Stimulated activated naive B cell treated with anti-CD40 and anti-IgM and Interleukin-4, amounts not matched to agents 10 μg/mL and 1 μg/mL and 100 μg/mL, for 72 hours (primary cell): ENCODE results near the gene RTP3.

Source experiments
- ATAC-seq, 2 donors: fragments of 150-1000 bp; cut with Tn5 transposase; replicated peaks; 2 replicates each; pipeline ENCODE4 v1.10.0; 2021; ENCODE audit warnings: moderate library complexity in 1 of 2
- DNase-seq: peaks from one replicate; pipeline ENCODE4 v3.0.0; 2021
- H3K27ac Mint-ChIP-seq: one replicate; pipeline ENCODE4 v1.8.0; 2022; ENCODE audit warnings: mild to moderate bottlenecking, mixed read lengths
- H3K27me3 Mint-ChIP-seq, 2 donors: one replicate each; pipeline ENCODE4 v1.8.0; 2022; ENCODE audit warnings: mixed read lengths in 2 of 2
- H3K36me3 Mint-ChIP-seq, 2 donors: one replicate each; pipeline ENCODE4 v1.8.0; 2022; ENCODE audit warnings: mixed read lengths in 2 of 2, mild to moderate bottlenecking in 1 of 2
- H3K4me1 Mint-ChIP-seq, 2 donors: one replicate each; pipeline ENCODE4 v1.8.0; 2022; ENCODE audit warnings: mixed read lengths in 2 of 2, mild to moderate bottlenecking in 1 of 2
- H3K4me3 Mint-ChIP-seq, 2 donors: one replicate each; pipeline ENCODE4 v1.8.0; 2022; ENCODE audit warnings: mild to moderate bottlenecking in 2 of 2, mixed read lengths in 2 of 2, moderate library complexity in 1 of 2
- H3K9me3 Mint-ChIP-seq, 2 donors: one replicate each; pipeline ENCODE4 v1.8.0; 2022; ENCODE audit warnings: mixed read lengths in 2 of 2, mild to moderate bottlenecking in 1 of 2

RTP3 gene

GRCh38 chr3:46479021-46479420, 18.8 kb upstream of the RTP3 start:
- no peak for ATAC-seq
- Mint-ChIP-seq H3K9me3 (peaks cover 10 to 13% of the 10 kb centered on the region in 2 donors), H3K4me3 (no peak overlapping the region), H3K36me3 (peaks cover 6% of the 10 kb centered on the region in 2 donors), H3K27ac (no peak overlapping the region), H3K4me1 (no peaks in the 10 kb centered on the region), H3K27me3 (peaks cover 24 to 36% of the 10 kb centered on the region in 2 donors)
- no peak for DNase-seq

- no peak overlapping the region for H3K4me3 Mint-ChIP-seq
- H3K27me3 Mint-ChIP-seq, result peaks cover 24 to 30% of the 10 kb centered on the region in 2 donors
- no peaks in the 10 kb centered on the region for H3K4me1 Mint-ChIP-seq
- peaks cover 6 to 9% of the 10 kb centered on the region in 2 donors for H3K9me3 Mint-ChIP-seq
- H3K27ac Mint-ChIP-seq, result no peak overlapping the region
- ATAC-seq (no peak), DNase-seq (no peak)
- peaks cover 3% of the 10 kb centered on the region in 2 donors for H3K36me3 Mint-ChIP-seq
Measured at GRCh38 chr3:46479696-46480095, 18.1 kb upstream of the RTP3 start.

- no peak for DNase-seq
- Mint-ChIP-seq H3K36me3 (peaks cover 0 to under 1% of the 10 kb centered on the region in 2 donors), H3K9me3 (no peaks in the 10 kb centered on the region), H3K27ac (no peak overlapping the region), H3K27me3 (peaks cover 19 to 30% of the 10 kb centered on the region in 2 donors), H3K4me1 (no peaks in the 10 kb centered on the region), H3K4me3 (no peak overlapping the region)
- no peak for ATAC-seq
Measured at GRCh38 chr3:46480491-46481195, 17.1 kb upstream of the RTP3 start.

GRCh38 chr3:46481636-46482035, 16.1 kb upstream of the RTP3 start:
- no peaks in the 10 kb centered on the region for H3K9me3 Mint-ChIP-seq
- H3K36me3 Mint-ChIP-seq, result no peaks in the 10 kb centered on the region
- H3K4me1 Mint-ChIP-seq, result no peaks in the 10 kb centered on the region
- ATAC-seq (no peak), DNase-seq (no peak)
- no peak overlapping the region for H3K27ac Mint-ChIP-seq
- no peak overlapping the region for H3K4me3 Mint-ChIP-seq
- peaks cover 19 to 31% of the 10 kb centered on the region in 2 donors for H3K27me3 Mint-ChIP-seq

- Mint-ChIP-seq H3K36me3 (no peaks in the 10 kb centered on the region), H3K4me1 (no peaks in the 10 kb centered on the region), H3K9me3 (no peaks in the 10 kb centered on the region), H3K27me3 (peaks cover 14 to 38% of the 10 kb centered on the region in 2 donors), H3K27ac (no peak overlapping the region), H3K4me3 (no peak overlapping the region)
- ATAC-seq (no peak), DNase-seq (no peak)
Measured at GRCh38 chr3:46482632-46483350, 15.0 kb upstream of the RTP3 start.

- Mint-ChIP-seq H3K4me3 (no peak overlapping the region), H3K9me3 (no peaks in the 10 kb centered on the region), H3K36me3 (no peaks in the 10 kb centered on the region), H3K4me1 (peaks cover 2 to 4% of the 10 kb centered on the region in 2 donors), H3K27me3 (peaks cover 10 to 34% of the 10 kb centered on the region in 2 donors), H3K27ac (no peak overlapping the region)
- ATAC-seq (no peak), DNase-seq (no peak)
Measured at GRCh38 chr3:46483825-46484224, 14.0 kb upstream of the RTP3 start.

- DNase-seq (no peak), ATAC-seq (no peak)
- no peaks in the 10 kb centered on the region for H3K9me3 Mint-ChIP-seq
- peaks cover 5 to 33% of the 10 kb centered on the region in 2 donors for H3K27me3 Mint-ChIP-seq
- H3K4me1 Mint-ChIP-seq, result peaks cover 5 to 10% of the 10 kb centered on the region in 2 donors
- H3K4me3 Mint-ChIP-seq, result no peak overlapping the region
- H3K27ac Mint-ChIP-seq, result no peak overlapping the region
- no peaks in the 10 kb centered on the region for H3K36me3 Mint-ChIP-seq
Measured at GRCh38 chr3:46484388-46484787, 13.4 kb upstream of the RTP3 start.

GRCh38 chr3:46484911-46485778, 12.6 kb upstream of the RTP3 start:
- no peak for ATAC-seq
- Mint-ChIP-seq H3K9me3 (no peaks in the 10 kb centered on the region), H3K4me3 (no peak overlapping the region), H3K27ac (no peak overlapping the region), H3K27me3 (peaks cover 5 to 26% of the 10 kb centered on the region in 2 donors), H3K36me3 (no peaks in the 10 kb centered on the region), H3K4me1 (peaks cover 5 to 11% of the 10 kb centered on the region in 2 donors)
- no peak for DNase-seq

- ATAC-seq, result no peak
- no peaks in the 10 kb centered on the region for H3K36me3 Mint-ChIP-seq
Measured at GRCh38 chr3:46485779-46486175, 12.0 kb upstream of the RTP3 start.

GRCh38 chr3:46488735-46489361, 8.9 kb upstream of the RTP3 start:
- peak overlapping the region; percentile 65 to 70 for H3K4me3 Mint-ChIP-seq
- no peak overlapping the region for H3K27ac Mint-ChIP-seq
- H3K27me3 Mint-ChIP-seq, result peaks cover 5 to 18% of the 10 kb centered on the region in 2 donors

More at GRCh38 chr3:46485779-46486175, 12.0 kb upstream of the RTP3 start:
- Mint-ChIP-seq H3K4me3 (no peak overlapping the region), H3K27ac (no peak overlapping the region), H3K27me3 (peaks cover 5 to 24% of the 10 kb centered on the region in 2 donors), H3K4me1 (peaks cover 5 to 11% of the 10 kb centered on the region in 2 donors), H3K9me3 (no peaks in the 10 kb centered on the region)
- no peak for DNase-seq

GRCh38 chr3:46489381-46489780, 8.4 kb upstream of the RTP3 start:
- ATAC-seq (no peak), DNase-seq (no peak)
- Mint-ChIP-seq H3K36me3 (no peaks in the 10 kb centered on the region), H3K9me3 (no peaks in the 10 kb centered on the region), H3K4me1 (peaks cover 9 to 18% of the 10 kb centered on the region in 2 donors), H3K27ac (no peak overlapping the region), H3K4me3 (no peak overlapping the region), H3K27me3 (peaks cover 5 to 18% of the 10 kb centered on the region in 2 donors)

More at GRCh38 chr3:46488735-46489361, 8.9 kb upstream of the RTP3 start:
- Mint-ChIP-seq H3K4me1 (peaks cover 9 to 18% of the 10 kb centered on the region in 2 donors), H3K36me3 (no peaks in the 10 kb centered on the region), H3K9me3 (no peaks in the 10 kb centered on the region)
- ATAC-seq, result peak; percentile 99
- DNase-seq, result peak; percentile 90

- Mint-ChIP-seq H3K27ac (no peak overlapping the region), H3K4me3 (no peak overlapping the region)
Measured at GRCh38 chr3:46489875-46490274, 7.9 kb upstream of the RTP3 start.

GRCh38 chr3:46490338-46491084, 7.3 kb upstream of the RTP3 start:
- no peak overlapping the region for H3K4me3 Mint-ChIP-seq
- peaks cover 9 to 18% of the 10 kb centered on the region in 2 donors for H3K4me1 Mint-ChIP-seq
- no peak overlapping the region for H3K27ac Mint-ChIP-seq
- DNase-seq, result no peak
- no peak for ATAC-seq
- no peaks in the 10 kb centered on the region for H3K36me3 Mint-ChIP-seq
- H3K27me3 Mint-ChIP-seq, result peaks cover 5 to 18% of the 10 kb centered on the region in 2 donors
- no peaks in the 10 kb centered on the region for H3K9me3 Mint-ChIP-seq

More at GRCh38 chr3:46489875-46490274, 7.9 kb upstream of the RTP3 start:
- H3K4me1 Mint-ChIP-seq, result peaks cover 9 to 18% of the 10 kb centered on the region in 2 donors
- no peak for DNase-seq
- H3K9me3 Mint-ChIP-seq, result no peaks in the 10 kb centered on the region
- H3K27me3 Mint-ChIP-seq, result peaks cover 5 to 18% of the 10 kb centered on the region in 2 donors
- no peaks in the 10 kb centered on the region for H3K36me3 Mint-ChIP-seq
- ATAC-seq, result no peak
